Endodermal cell (in vitro differentiated cells): ENCODE results near the gene SEC14L2. TPM values are rescaled to one million over a fixed set of nuclear protein-coding genes. Genes with fewer than 3 reads are reported as not detected.

ENCODE experiments used
- DNase-seq: peaks from one replicate; pipeline ENCODE4 v3.0.0-alpha.2; 2017
- H3K27ac ChIP-seq: 2 replicates; pipeline ENCODE4 v1.5.1; 2013; ENCODE audit warnings: mild to moderate bottlenecking, low read depth, low read length, moderate library complexity
- H3K27me3 ChIP-seq: 2 replicates; pipeline ENCODE4 v1.6.1; 2013; ENCODE audit warnings: mild to moderate bottlenecking, low read length, moderate library complexity; ENCODE audit not compliant: insufficient read depth, control insufficient read depth, poor library complexity, severe bottlenecking
- H3K36me3 ChIP-seq: 2 replicates; pipeline ENCODE4 v1.7.0; 2013; ENCODE audit warnings: mild to moderate bottlenecking, low read length, moderate library complexity; ENCODE audit not compliant: control insufficient read depth, insufficient read depth
- H3K4me1 ChIP-seq: one replicate; pipeline ENCODE4 v1.7.0; 2013; ENCODE audit warnings: low read length; ENCODE audit not compliant: control insufficient read depth, insufficient read depth
- H3K4me3 ChIP-seq: 2 replicates; pipeline ENCODE4 v1.5.1; 2013; ENCODE audit warnings: mild to moderate bottlenecking, low read length, moderate library complexity
- H3K9ac ChIP-seq: 2 replicates; pipeline ENCODE4 v1.6.1; 2013; ENCODE audit warnings: mild to moderate bottlenecking, low read length, moderate library complexity; ENCODE audit not compliant: poor library complexity, severe bottlenecking; ENCODE audit errors: extremely low read depth
- H3K9me3 ChIP-seq: 2 replicates; pipeline ENCODE4 v1.6.1; 2013; ENCODE audit warnings: mild to moderate bottlenecking, low read length, moderate library complexity; ENCODE audit not compliant: control insufficient read depth
- H3K27ac Mint-ChIP-seq: 2 replicates; pipeline ENCODE4 v1.8.0; 2020; ENCODE audit warnings: mixed read lengths
- H3K27me3 Mint-ChIP-seq: 2 replicates; pipeline ENCODE4 v1.8.0; 2021; ENCODE audit warnings: mild to moderate bottlenecking, mixed read lengths; ENCODE audit not compliant: insufficient read depth
- H3K36me3 Mint-ChIP-seq: 2 replicates; pipeline ENCODE4 v1.8.0; 2020; ENCODE audit warnings: low read depth, mixed read lengths
- H3K4me1 Mint-ChIP-seq: 2 replicates; pipeline ENCODE4 v1.8.0; 2020; ENCODE audit warnings: mixed read lengths
- H3K4me3 Mint-ChIP-seq: 2 replicates; pipeline ENCODE4 v1.8.0; 2020; ENCODE audit warnings: mild to moderate bottlenecking, moderate library complexity, mixed read lengths
- H3K9me3 Mint-ChIP-seq: 2 replicates; pipeline ENCODE4 v1.8.0; 2020; ENCODE audit warnings: mild to moderate bottlenecking, mixed read lengths
- CTCF ChIP-seq: fragments of 200-600 bp; sonication (generic); conservative IDR thresholded peaks from 2 replicates; pipeline ENCODE4 v1.5.0; 2021; ENCODE audit warnings: antibody characterized with exemption, mild to moderate bottlenecking
- WGBS, 2 experiments: methylation state at CpG; one replicate each; pipeline versions ENCODE4 v1.1.5 to v1.1.7; 2013; ENCODE audit warnings: missing lambda C conversion rate in 2 of 2, mixed read lengths in 1 of 2; ENCODE audit not compliant: insufficient coverage in 1 of 2, insufficient read length in 1 of 2; 5-methylcytosine and 5-hydroxymethylcytosine counted together
- total RNA-seq, 2 donors: library from RNA; stranded (reverse); fragmentation: NEBNext Ultra II Directional in 1 of 2; extraction: Animal tissue kit (Norgen Biotek cat#: 25700) in 1 of 2; gene quantifications; 2 replicates in 1 of 2; 3 replicates in 1 of 2; pipeline ENCODE4 v1.2.1, GENCODE V29; 2021

SEC14L2 gene
- total RNA-seq, 2 donors from 2014 or later: 13.9 to 19.1 TPM

GRCh38 chr22:30406400-30406799, 9.6 kb downstream of the SEC14L2 start:
- WGBS, 2 experiments: 92 to 100% methylated on average over 5 to 6 of the region's 6 CpGs
- Mint-ChIP-seq H3K27ac (no peak overlapping the region), H3K27me3 (peaks cover 2% of the 10 kb centered on the region), H3K4me1 (peaks cover 7% of the 10 kb centered on the region), H3K36me3 (peaks cover 51% of the 10 kb centered on the region), H3K4me3 (no peak overlapping the region), H3K9me3 (no peaks in the 10 kb centered on the region)
- Histone ChIP-seq H3K27ac (no peak overlapping the region), H3K9ac (no peak overlapping the region), H3K36me3 (peaks cover 38% of the 10 kb centered on the region), H3K4me1 (no peaks in the 10 kb centered on the region), H3K4me3 (no peak overlapping the region), H3K9me3 (no peaks in the 10 kb centered on the region), H3K27me3 (no peaks in the 10 kb centered on the region)
- no peak for DNase-seq
- no peak for TF ChIP-seq CTCF

GRCh38 chr22:30408388-30409102, 11.7 kb downstream of the SEC14L2 start:
- no peak overlapping the region for H3K4me3 Mint-ChIP-seq
- H3K27ac Mint-ChIP-seq: no peak overlapping the region
- no peak for TF ChIP-seq CTCF
- H3K9ac ChIP-seq: no peak overlapping the region
- no peaks in the 10 kb centered on the region for H3K9me3 ChIP-seq
- H3K4me1 ChIP-seq: no peaks in the 10 kb centered on the region
- no peak overlapping the region for H3K4me3 ChIP-seq
- H3K36me3 ChIP-seq: peaks cover 42% of the 10 kb centered on the region
- no peaks in the 10 kb centered on the region for H3K9me3 Mint-ChIP-seq
- H3K27me3 Mint-ChIP-seq: peaks cover 2% of the 10 kb centered on the region
- peaks cover 4% of the 10 kb centered on the region for H3K4me1 Mint-ChIP-seq
- WGBS, 2 experiments: 89 to 92% methylated on average over 11 to 13 of the region's 13 CpGs
- no peak overlapping the region for H3K27ac ChIP-seq
- H3K27me3 ChIP-seq: no peaks in the 10 kb centered on the region
- DNase-seq: no peak
- H3K36me3 Mint-ChIP-seq: peaks cover 51% of the 10 kb centered on the region

- peaks cover 4% of the 10 kb centered on the region for H3K4me1 Mint-ChIP-seq
- no peak for TF ChIP-seq CTCF
- H3K27ac Mint-ChIP-seq: no peak overlapping the region
- Histone ChIP-seq H3K9ac (no peak overlapping the region), H3K27ac (no peak overlapping the region), H3K4me3 (no peak overlapping the region), H3K36me3 (peaks cover 67% of the 10 kb centered on the region), H3K4me1 (no peaks in the 10 kb centered on the region), H3K9me3 (no peaks in the 10 kb centered on the region), H3K27me3 (no peaks in the 10 kb centered on the region)
- H3K36me3 Mint-ChIP-seq: peaks cover 57% of the 10 kb centered on the region
- no peak overlapping the region for H3K4me3 Mint-ChIP-seq
- H3K27me3 Mint-ChIP-seq: no peaks in the 10 kb centered on the region
- WGBS, 2 experiments: 91 to 96% methylated on average over 3 of the region's 3 CpGs
- DNase-seq: no peak
- H3K9me3 Mint-ChIP-seq: no peaks in the 10 kb centered on the region
Observed at GRCh38 chr22:30411780-30412179, 15.0 kb downstream of the SEC14L2 start.
